GM10266 (cell line): ENCODE results near the gene OR1I1.

Experiments used
- DNase-seq: peaks from one replicate; pipeline ENCODE4 v3.0.0; 2012; ENCODE audit errors: extremely low spot score
- CTCF ChIP-seq: IDR thresholded peaks from 2 replicates; pipeline ENCODE4 v1.5.1; 2012; ENCODE audit warnings: mild to moderate bottlenecking, low read depth; ENCODE audit not compliant: control insufficient read depth, insufficient read depth; ENCODE audit errors: missing control alignments

OR1I1 gene

GRCh38 chr19:15107061-15108010 is 25.3 kb downstream of the OR1I1 start, which contains the start of gene SYDE1:
Gene SYDE1, plus strand, starts transcription at chr19:15107401. Its CDS starts 33 bp downstream, at chr19:15107434.
- DNase-seq: peak; percentile 54
- no peak for TF ChIP-seq CTCF

DNA sequence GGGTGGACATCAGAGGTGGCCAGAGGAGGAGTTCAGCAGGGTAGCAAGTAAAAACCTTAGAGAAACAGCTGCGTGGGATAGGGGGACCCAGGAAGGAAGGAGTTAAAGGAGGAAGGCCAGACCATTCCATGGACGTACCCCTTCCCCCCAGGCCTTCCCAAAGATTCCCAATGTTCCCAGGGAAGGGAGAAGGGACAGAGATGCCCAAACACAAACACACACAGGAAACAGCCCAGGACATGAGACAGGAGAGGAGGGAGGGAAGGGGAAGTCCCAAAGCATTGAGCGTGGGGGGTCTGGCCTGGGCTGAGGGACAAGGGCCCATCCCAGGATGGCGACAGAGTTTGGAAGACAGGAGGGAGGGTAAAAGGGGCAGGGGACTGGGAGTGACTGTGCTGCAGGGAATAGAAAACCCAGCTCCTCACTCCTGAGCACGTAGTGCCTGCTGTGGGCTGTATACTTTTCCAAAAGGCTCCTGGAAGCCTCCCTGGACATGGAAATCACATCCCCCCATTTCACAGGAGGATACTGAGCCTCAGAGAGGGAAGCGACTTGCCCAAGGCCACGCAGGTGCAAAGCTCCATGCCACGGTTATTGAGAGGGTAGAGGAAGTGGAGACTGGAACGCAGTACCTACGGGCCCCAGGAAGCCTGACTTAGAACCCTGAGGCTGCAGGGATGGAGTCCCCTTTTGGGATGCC is 26.3 kb downstream of the OR1I1 start:
- peak; percentile 44 for DNase-seq
- no peak for TF ChIP-seq CTCF

GRCh38 chr19:15108845-15109767 is 27.1 kb downstream of the OR1I1 start:
- no peak for TF ChIP-seq CTCF
- DNase-seq: peak; percentile 42

GRCh38 chr19:15109768-15110417 is 27.9 kb downstream of the OR1I1 start:
- TF ChIP-seq CTCF: no peak
- no peak for DNase-seq

GRCh38 chr19:15110418-15110815 is 28.4 kb downstream of the OR1I1 start:
- no peak for TF ChIP-seq CTCF
- no peak for DNase-seq

DNA sequence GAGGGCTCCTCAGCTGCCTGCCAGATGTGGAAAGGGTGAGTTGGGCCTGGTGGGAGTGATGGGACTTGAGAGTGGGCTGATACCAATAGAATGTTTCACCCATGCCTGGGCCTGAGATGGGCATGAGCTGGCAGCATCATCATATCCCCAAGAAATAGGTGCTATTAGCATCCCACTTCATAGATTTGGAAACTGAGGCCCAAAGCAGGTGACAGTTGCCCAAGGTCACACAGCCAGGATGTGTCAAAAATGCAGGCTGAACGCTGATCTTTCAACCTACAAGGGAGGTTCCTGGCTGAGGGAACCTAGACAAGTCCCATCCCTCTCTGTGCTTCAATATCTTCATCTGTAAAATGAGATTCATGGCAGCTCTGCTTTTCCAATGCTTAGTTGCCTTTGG is 29.7 kb downstream of the OR1I1 start:
- TF ChIP-seq CTCF: no peak

More for the DNA sequence above, 29.7 kb downstream of the OR1I1 start:
- DNase-seq: no peak
